HL-60 (cell line): ENCODE data around the gene IRS1.

Source experiments
- DNase-seq, 2 experiments: peaks; one replicate each; pipeline ENCODE4 v3.0.0-alpha.2; 2010 to 2020; ENCODE audit warnings: low read depth in 1 of 2, low spot score in 1 of 2
- H3K27ac ChIP-seq: fragments of 250-450 bp; sonication (Bioruptor Pico); replicated peaks from 2 replicates; pipeline ENCODE4 v1.5.1; 2020; ENCODE audit warnings: mild to moderate bottlenecking, moderate library complexity
- H3K27me3 ChIP-seq: fragments of 250-450 bp; sonication (Bioruptor Pico); 2 replicates; pipeline ENCODE4 v1.5.1; 2021; ENCODE audit warnings: mild to moderate bottlenecking, moderate library complexity; ENCODE audit not compliant: insufficient read depth, poor library complexity, severe bottlenecking
- H3K4me3 ChIP-seq: replicated peaks from 2 replicates; pipeline ENCODE4 v1.5.1; 2011; ENCODE audit warnings: mild to moderate bottlenecking, control low read depth, low read length; ENCODE audit not compliant: insufficient read depth
- CTCF ChIP-seq: IDR thresholded peaks from one replicate; pipeline ENCODE4 v1.5.1; 2011; ENCODE audit warnings: low read length, control low read depth, inconsistent platforms; ENCODE audit not compliant: insufficient read depth
- GABPA ChIP-seq: IDR thresholded peaks from 2 replicates; pipeline ENCODE4 v1.6.1; 2012; ENCODE audit warnings: low read depth
- POLR2AphosphoS5 ChIP-seq: IDR thresholded peaks from 2 replicates; pipeline ENCODE4 v1.6.1; 2012; ENCODE audit warnings: low read depth
- REST ChIP-seq: IDR thresholded peaks from 2 replicates; pipeline ENCODE4 v1.6.1; 2012; ENCODE audit warnings: low read depth; ENCODE audit not compliant: insufficient replicate concordance
- SPI1 ChIP-seq: IDR thresholded peaks from 2 replicates; pipeline ENCODE4 v1.6.1; 2012; ENCODE audit warnings: low read depth, mild to moderate bottlenecking, borderline replicate concordance

The IRS1 gene

GRCh38 chr2:226705133-226705886 lies 94.3 kb downstream of the IRS1 start:
- Histone ChIP-seq H3K4me3 (no peak overlapping the region), H3K27me3 (no peaks in the 10 kb centered on the region), H3K27ac (no peak overlapping the region)
- TF ChIP-seq CTCF: no peak
- no peak for TF ChIP-seq REST
- TF ChIP-seq SPI1: no peak
- no peak for TF ChIP-seq GABPA
- no peak for TF ChIP-seq POLR2AphosphoS5
- no peak for DNase-seq

GRCh38 chr2:226703514-226703913 lies 96.1 kb downstream of the IRS1 start:
- Histone ChIP-seq H3K4me3 (no peak overlapping the region), H3K27ac (no peak overlapping the region), H3K27me3 (no peaks in the 10 kb centered on the region)
- TF ChIP-seq REST: no peak
- no peak for TF ChIP-seq SPI1
- no peak for TF ChIP-seq GABPA
- TF ChIP-seq POLR2AphosphoS5: no peak
- TF ChIP-seq CTCF: no peak
- DNase-seq: no peak

- Histone ChIP-seq H3K27me3 (no peaks in the 10 kb centered on the region), H3K27ac (no peak overlapping the region), H3K4me3 (no peak overlapping the region)
- TF ChIP-seq SPI1 (no peak), REST (no peak), GABPA (no peak), POLR2AphosphoS5 (no peak), CTCF (no peak)
- DNase-seq: no peak
These were observed 97.2 kb downstream of the IRS1 start for GRCh38 chr2:226702376-226702775.
